IMR-90 (cell line): ENCODE measurements around the gene IP6K1. TPM values are rescaled to one million over a fixed set of nuclear protein-coding genes. Genes with fewer than 3 reads are reported as not detected.

Experiments used
- ATAC-seq: fragments of 200-7000 bp; cut with Tn5 transposase; 2 replicates; pipeline ENCODE4 v1.9.1; 2020; ENCODE audit warnings: low read depth, mild to moderate bottlenecking, moderate library complexity
- BruUV-seq: library from RNA; stranded (reverse); fragments of 400-500 nt; replicated peaks from 2 replicates; lab custom pipeline; 2021; lab: Mats Ljungman, UMichigan
- CTCF ChIA-PET: fragments of 300-600 bp; formaldehyde crosslinking; extraction: SDS; loops from one replicate; lab custom pipeline; 2021; ENCODE audit warnings: antibody characterized with exemption; lab: Yijun Ruan, JAX
- POLR2A ChIA-PET: fragments of 300-600 bp; sonication (Branson Sonifier 250); formaldehyde crosslinking; loops from one replicate; lab custom pipeline; 2022; ENCODE audit warnings: antibody characterized with exemption; ENCODE audit not compliant: unreplicated experiment; lab: Charles Lee
- DNase-seq: peaks from one replicate; pipeline ENCODE4 v3.0.0; 2013
- H2AFZ ChIP-seq: replicated peaks from 2 replicates; pipeline ENCODE3; 2013; ENCODE audit warnings: low read length, mild to moderate bottlenecking; ENCODE audit not compliant: poor library complexity
- H2AK5ac ChIP-seq: 2 replicates; pipeline ENCODE4 v1.6.1; 2013; ENCODE audit warnings: low read depth, low read length, inconsistent platforms
- H2AK9ac ChIP-seq: replicated peaks from 2 replicates; pipeline ENCODE3; 2013; ENCODE audit warnings: mild to moderate bottlenecking, low read depth, low read length, moderate library complexity; ENCODE audit not compliant: poor library complexity
- H2BK120ac ChIP-seq: 2 replicates; pipeline ENCODE4 v1.6.1; 2013; ENCODE audit warnings: low read depth, low read length, inconsistent platforms
- H2BK15ac ChIP-seq: 3 replicates; pipeline ENCODE4 v1.6.1; 2013; ENCODE audit warnings: low read depth, low read length, inconsistent platforms
- H2BK20ac ChIP-seq: 2 replicates; pipeline ENCODE4 v1.6.1; 2013; ENCODE audit warnings: low read depth, mild to moderate bottlenecking, inconsistent platforms, low read length, moderate library complexity
- H2BK5ac ChIP-seq: 2 replicates; pipeline ENCODE4 v1.6.1; 2013; ENCODE audit warnings: mild to moderate bottlenecking, low read depth, low read length, inconsistent platforms; ENCODE audit not compliant: poor library complexity, severe bottlenecking
- H3K14ac ChIP-seq: replicated peaks from 2 replicates; pipeline ENCODE4 v1.6.1; 2013; ENCODE audit warnings: low read depth, low read length, inconsistent platforms
- H3K18ac ChIP-seq: 2 replicates; pipeline ENCODE4 v1.6.1; 2013; ENCODE audit warnings: low read depth, low read length, control low read depth
- H3K23ac ChIP-seq: 2 replicates; pipeline ENCODE4 v1.6.1; 2013; ENCODE audit warnings: low read depth, low read length, inconsistent platforms
- H3K27ac ChIP-seq: 2 replicates; pipeline ENCODE4 v1.5.1; 2013; ENCODE audit warnings: mild to moderate bottlenecking, control low read depth, low read length; ENCODE audit not compliant: insufficient read depth
- H3K27me3 ChIP-seq: 2 replicates; pipeline ENCODE4 v1.6.1; 2013; ENCODE audit warnings: low read length; ENCODE audit not compliant: control insufficient read depth, insufficient read depth
- H3K36me3 ChIP-seq: 2 replicates; pipeline ENCODE4 v1.6.1; 2013; ENCODE audit warnings: low read length, mixed read lengths; ENCODE audit not compliant: control insufficient read depth, insufficient read depth
- H3K4ac ChIP-seq: 2 replicates; pipeline ENCODE4 v1.6.1; 2013; ENCODE audit warnings: low read depth, low read length, inconsistent platforms
- H3K4me1 ChIP-seq: 2 replicates; pipeline ENCODE4 v1.6.1; 2013; ENCODE audit warnings: low read length, mixed read lengths; ENCODE audit not compliant: control insufficient read depth, insufficient read depth
- H3K4me2 ChIP-seq: 2 replicates; pipeline ENCODE4 v1.6.1; 2013; ENCODE audit warnings: low read depth, mild to moderate bottlenecking, control low read depth, low read length, moderate library complexity
- H3K4me3 ChIP-seq: 2 replicates; pipeline ENCODE4 v1.5.1; 2013; ENCODE audit warnings: low read depth, mild to moderate bottlenecking, control low read depth, low read length, moderate library complexity; ENCODE audit not compliant: insufficient read depth
- H3K56ac ChIP-seq: 2 replicates; pipeline ENCODE4 v1.6.1; 2013; ENCODE audit warnings: low read length, inconsistent platforms; ENCODE audit not compliant: insufficient read depth; ENCODE audit errors: extremely low read depth
- H3K79me1 ChIP-seq, 2 experiments: 2 replicates each; pipeline ENCODE4 v1.6.1; 2013; ENCODE audit warnings: low read length in 2 of 2, inconsistent platforms in 1 of 2, low read depth in 1 of 2
- H3K9ac ChIP-seq: 2 replicates; pipeline ENCODE4 v1.6.1; 2013; ENCODE audit warnings: low read depth, low read length, control low read depth
- H3K9me1 ChIP-seq: 2 replicates; pipeline ENCODE4 v1.6.1; 2013; ENCODE audit warnings: low read length, inconsistent platforms; ENCODE audit not compliant: insufficient read depth
- H3K9me3 ChIP-seq: 2 replicates; pipeline ENCODE4 v1.6.1; 2013; ENCODE audit warnings: low read length; ENCODE audit not compliant: control insufficient read depth, insufficient read depth
- H4K20me1 ChIP-seq: 2 replicates; pipeline ENCODE4 v1.6.1; 2013; ENCODE audit warnings: low read length, inconsistent platforms; ENCODE audit not compliant: insufficient read depth
- H4K5ac ChIP-seq: 2 replicates; pipeline ENCODE4 v1.6.1; 2013; ENCODE audit warnings: mild to moderate bottlenecking, low read depth, low read length, control low read depth
- H4K8ac ChIP-seq, 2 experiments: 2 replicates each; pipeline ENCODE4 v1.6.1; 2013; ENCODE audit warnings: low read depth in 2 of 2, low read length in 2 of 2, control low read depth in 1 of 2, inconsistent platforms in 1 of 2
- H4K91ac ChIP-seq: 2 replicates; pipeline ENCODE4 v1.6.1; 2013; ENCODE audit warnings: low read depth, low read length, inconsistent platforms; ENCODE audit not compliant: insufficient read depth
- CEBPB ChIP-seq: IDR thresholded peaks from 2 replicates; pipeline ENCODE4 v1.6.1; 2012; ENCODE audit warnings: low read depth, low read length, improper control_type of control experiment
- MAFK ChIP-seq: IDR thresholded peaks from 2 replicates; pipeline ENCODE4 v1.6.1; 2012; ENCODE audit warnings: low read depth, low read length, improper control_type of control experiment
- NFE2L2 ChIP-seq: fragments of 150-350 bp; IDR thresholded peaks from 2 replicates; pipeline ENCODE4 v1.6.1; 2016; ENCODE audit warnings: low read depth, mild to moderate bottlenecking, low read length
- RAD21 ChIP-seq: IDR thresholded peaks from 2 replicates; pipeline ENCODE4 v1.6.1; 2012; ENCODE audit warnings: low read length, improper control_type of control experiment
- RFX5 ChIP-seq: IDR thresholded peaks from 2 replicates; pipeline ENCODE4 v1.8.0; 2012; ENCODE audit warnings: low read depth, mild to moderate bottlenecking, low read length, moderate library complexity
- WGBS, 2 experiments: methylation state at CpG; one replicate each; pipeline versions ENCODE4 v1.1.5 to v1.1.7; 2013; ENCODE audit warnings: missing lambda C conversion rate in 2 of 2; ENCODE audit not compliant: insufficient read length in 1 of 2; ENCODE audit errors: extremely low coverage in 2 of 2; 5-methylcytosine and 5-hydroxymethylcytosine counted together
- dilution Hi-C: fragments of 300-500 bp; cut with HindIII; formaldehyde crosslinking; loops from one replicate; pipeline ENCODE4 v1.14.3; 2018; ENCODE audit warnings: low sequenced_read_pairs; ENCODE audit not compliant: unreplicated experiment
- in situ Hi-C: fragments of 300-500 bp; cut with MboI; formaldehyde crosslinking; loops from 3 replicates; pipeline ENCODE4 v1.14.3; 2019; ENCODE audit warnings: low sequenced_read_pairs, inconsistent platforms, mixed read lengths
- intact Hi-C: fragments of 100-400 bp; cut with micrococcal nuclease; formaldehyde crosslinking; loops from 2 replicates; pipeline ENCODE4 v1.10.0; 2022
- polyA plus RNA-seq, 3 experiments: library from polyadenylated mRNA; depleted of rRNA; stranded (reverse); fragments of >200 nt; gene quantifications; 2 replicates each; pipeline ENCODE4 v1.2.3, GENCODE V29; 2012; ENCODE audit warnings: low replicate concordance in 1 of 3
- total RNA-seq: library from RNA; depleted of rRNA; stranded (reverse); fragments of >200 nt; gene quantifications from 2 replicates; pipeline ENCODE4 v1.2.3, GENCODE V29; 2012
- TF ChIP-seq, protein P1 (sequence below): conservative IDR thresholded peaks from 2 replicates; pipeline ENCODE4 v1.5.1; 2012; ENCODE audit warnings: mild to moderate bottlenecking, low read depth, low read length, improper control_type of control experiment
- TF ChIP-seq, protein P2 (sequence below): fragments of 150-350 bp; IDR thresholded peaks from 2 replicates; pipeline ENCODE4 v1.6.1; 2017; ENCODE audit warnings: mild to moderate bottlenecking, antibody characterized with exemption, low read length, low read depth

Gene IP6K1
- total and polyA plus RNA-seq, 2 of the 4 experiments (the other 2 are of a cell fraction) = 28.3 to 28.7 TPM

DNA sequence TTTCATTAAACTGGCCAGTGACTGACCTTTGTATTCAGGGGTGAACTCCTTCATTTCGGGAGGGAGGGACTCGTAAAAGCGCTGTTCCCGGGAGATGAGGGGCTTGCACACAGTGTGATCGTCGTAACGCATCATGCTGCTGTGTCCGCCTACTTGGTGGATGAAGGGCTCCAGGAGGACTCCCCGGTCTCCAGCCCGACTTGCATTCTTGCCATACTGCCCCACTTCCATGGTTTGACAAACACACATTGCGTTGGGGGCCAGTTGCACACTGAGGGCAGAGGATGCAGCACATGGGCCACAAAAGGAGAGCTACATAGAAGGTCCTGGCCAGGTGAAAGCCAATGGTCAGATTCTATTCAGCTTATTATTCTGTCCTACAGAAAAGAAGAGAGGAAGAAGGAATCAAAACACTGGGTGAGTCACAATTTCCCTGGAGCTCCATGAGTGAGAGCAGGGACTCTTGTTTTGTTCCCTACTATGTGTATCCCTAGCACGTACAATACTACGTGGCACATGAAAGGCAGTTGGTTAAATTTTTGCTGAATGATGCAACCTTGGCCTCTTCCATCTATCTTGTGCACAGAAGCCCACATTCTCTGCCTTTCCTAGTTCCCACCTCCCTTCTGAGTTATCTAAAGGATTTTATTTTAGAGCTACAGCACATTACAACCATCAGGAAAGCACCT lies 38.4 kb downstream of the IP6K1 start:
- in situ Hi-C loops (no loop called here), intact Hi-C loops (no loop called here), dilution Hi-C loops (no loop called here)
- Histone ChIP-seq H3K27ac (no peak overlapping the region), H2BK20ac (peak overlapping the region; percentile 8; the same call in 1 of the 2 replicates), H2BK15ac (no peak overlapping the region), H4K20me1 (peaks cover 35% of the 10 kb centered on the region), H2AK9ac (peak overlapping the region; percentile 57), H3K4me3 (no peak overlapping the region), H3K4me1 (peaks cover 7% of the 10 kb centered on the region; the same call in 1 of the 2 replicates), H3K79me1 (peaks cover 30 to 70% of the 10 kb centered on the region in 2 experiments), H3K4me2 (no peak overlapping the region), H2BK5ac (peak overlapping the region; percentile 55), H4K5ac (no peak overlapping the region), H3K9me1 (peaks cover 13% of the 10 kb centered on the region), H3K14ac (0 out of 2 replicates have a peak overlapping the region, but pooled peaks have one; percentile 5), H3K18ac (no peak overlapping the region), H2AK5ac (peak overlapping the region; percentile 29; the same call in 1 of the 2 replicates), H3K9ac (no peak overlapping the region), H2BK120ac (no peak overlapping the region), H3K23ac (peak overlapping the region; percentile 28; the same call in 1 of the 2 replicates), H3K56ac (no peak overlapping the region), H2AFZ (no peak overlapping the region), H3K27me3 (no peaks in the 10 kb centered on the region), H4K91ac (no peak overlapping the region; the same call in 1 of the 2 replicates), H4K8ac (peak overlapping the region in 1 of 2 experiments; percentile 14; a peak in 1 of 4 replicates), H3K36me3 (peaks cover 12% of the 10 kb centered on the region), H3K4ac (peak overlapping the region; percentile 26), H3K9me3 (no peaks in the 10 kb centered on the region)
- WGBS, 2 experiments = 84% methylated on average over 6 of the region's 13 CpGs; no CpG with 5 or more reads in 1 of the 2 experiments
- ChIA-PET CTCF (no interaction called here), POLR2A (no interaction called here)
- no TSS peak for BruUV-seq
- peak; percentile 79 for DNase-seq
- peak; percentile 47; the same call in 1 of the 2 replicates for ATAC-seq
- TF ChIP-seq RFX5 = no peak
- TF ChIP-seq, protein P1, sequence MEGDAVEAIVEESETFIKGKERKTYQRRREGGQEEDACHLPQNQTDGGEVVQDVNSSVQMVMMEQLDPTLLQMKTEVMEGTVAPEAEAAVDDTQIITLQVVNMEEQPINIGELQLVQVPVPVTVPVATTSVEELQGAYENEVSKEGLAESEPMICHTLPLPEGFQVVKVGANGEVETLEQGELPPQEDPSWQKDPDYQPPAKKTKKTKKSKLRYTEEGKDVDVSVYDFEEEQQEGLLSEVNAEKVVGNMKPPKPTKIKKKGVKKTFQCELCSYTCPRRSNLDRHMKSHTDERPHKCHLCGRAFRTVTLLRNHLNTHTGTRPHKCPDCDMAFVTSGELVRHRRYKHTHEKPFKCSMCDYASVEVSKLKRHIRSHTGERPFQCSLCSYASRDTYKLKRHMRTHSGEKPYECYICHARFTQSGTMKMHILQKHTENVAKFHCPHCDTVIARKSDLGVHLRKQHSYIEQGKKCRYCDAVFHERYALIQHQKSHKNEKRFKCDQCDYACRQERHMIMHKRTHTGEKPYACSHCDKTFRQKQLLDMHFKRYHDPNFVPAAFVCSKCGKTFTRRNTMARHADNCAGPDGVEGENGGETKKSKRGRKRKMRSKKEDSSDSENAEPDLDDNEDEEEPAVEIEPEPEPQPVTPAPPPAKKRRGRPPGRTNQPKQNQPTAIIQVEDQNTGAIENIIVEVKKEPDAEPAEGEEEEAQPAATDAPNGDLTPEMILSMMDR = no peak
- TF ChIP-seq MAFK = no peak
- peak; percentile 80 for TF ChIP-seq CEBPB
- TF ChIP-seq NFE2L2 = no peak
- TF ChIP-seq, protein P2, sequence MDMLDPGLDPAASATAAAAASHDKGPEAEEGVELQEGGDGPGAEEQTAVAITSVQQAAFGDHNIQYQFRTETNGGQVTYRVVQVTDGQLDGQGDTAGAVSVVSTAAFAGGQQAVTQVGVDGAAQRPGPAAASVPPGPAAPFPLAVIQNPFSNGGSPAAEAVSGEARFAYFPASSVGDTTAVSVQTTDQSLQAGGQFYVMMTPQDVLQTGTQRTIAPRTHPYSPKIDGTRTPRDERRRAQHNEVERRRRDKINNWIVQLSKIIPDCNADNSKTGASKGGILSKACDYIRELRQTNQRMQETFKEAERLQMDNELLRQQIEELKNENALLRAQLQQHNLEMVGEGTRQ = no peak
- no peak for TF ChIP-seq RAD21
